ENCODE data around the gene TTLL4.

The TTLL4 gene

GRCh38 chr2:218732052-218732760, 21.6 kb downstream of the TTLL4 start:
- DNase-seq (ENCODE audit: low spot score): no peak
- no peak for TF ChIP-seq CTCF (IDR thresholded peaks at IDR 0.05)
- H3K4me3 ChIP-seq: peak overlapping the region; percentile 40
- peak overlapping the region; percentile 54 to 87 for H3K27ac ChIP-seq

- TF ChIP-seq CTCF (IDR thresholded peaks at IDR 0.05): no peak
- H3K4me3 ChIP-seq: no peak overlapping the region
- DNase-seq (ENCODE audit: low spot score): no peak
- H3K27ac ChIP-seq: peak overlapping the region; percentile 54 to 87
Measured at GRCh38 chr2:218732761-218733158, 22.1 kb downstream of the TTLL4 start.

- H3K4me3 ChIP-seq: no peak overlapping the region
- TF ChIP-seq CTCF (IDR thresholded peaks at IDR 0.05): no peak
- no peak for DNase-seq (ENCODE audit: low spot score)
- H3K27ac ChIP-seq: peak overlapping the region in 1 of 2 donors; percentile 87
Measured at GRCh38 chr2:218733171-218734021, 22.8 kb downstream of the TTLL4 start.

- peak overlapping the region in 1 of 2 donors; percentile 87 for H3K27ac ChIP-seq
- no peak overlapping the region for H3K4me3 ChIP-seq
- no peak for DNase-seq (ENCODE audit: low spot score)
- TF ChIP-seq CTCF (IDR thresholded peaks at IDR 0.05): no peak
Measured at GRCh38 chr2:218734190-218734975, 23.7 kb downstream of the TTLL4 start.

- DNase-seq (ENCODE audit: low spot score): no peak
- H3K27ac ChIP-seq: no peak overlapping the region
- no peak overlapping the region for H3K4me3 ChIP-seq
- TF ChIP-seq CTCF (IDR thresholded peaks at IDR 0.05): no peak
Measured at GRCh38 chr2:218736531-218736930, 25.9 kb downstream of the TTLL4 start.

GRCh38 chr2:218743068-218743467, 32.4 kb downstream of the TTLL4 start:
- no peak overlapping the region for H3K4me3 ChIP-seq
- no peak overlapping the region for H3K27ac ChIP-seq
- no peak for DNase-seq (ENCODE audit: low spot score)
- TF ChIP-seq CTCF (IDR thresholded peaks at IDR 0.05): no peak

Measured in coronary artery (tissue), 2 donors.